ENCODE data around the gene OR7G1.

Gene OR7G1

GRCh38 chr19:9065457-9066014, 50.0 kb downstream of the OR7G1 start:
- TF ChIP-seq TCF12 (IDR thresholded peaks at IDR 0.05; ENCODE audit: low read depth), result no peak

Data from Ishikawa (cell line).